GM23248 (cell line): Measurements from ENCODE around the gene TEPSIN. TPM values are rescaled to one million over a fixed set of nuclear protein-coding genes. Genes with fewer than 3 reads are reported as not detected.

Experiments
- DNase-seq: peaks from one replicate; pipeline ENCODE4 v3.0.0-alpha.2; 2015
- H2AFZ ChIP-seq: fragments of 200-600 bp; sonication (generic); 2 replicates; pipeline ENCODE4 v1.6.1; 2016; ENCODE audit warnings: antibody characterized with exemption
- H3F3A ChIP-seq: fragments of 200-600 bp; sonication (generic); 2 replicates; pipeline ENCODE4 v1.6.1; 2016; ENCODE audit warnings: mild to moderate bottlenecking, antibody characterized with exemption, mixed run types; ENCODE audit not compliant: insufficient read depth
- H3K27ac ChIP-seq: fragments of 200-600 bp; sonication (generic); 2 replicates; pipeline ENCODE4 v1.5.1; 2016; ENCODE audit warnings: mild to moderate bottlenecking
- H3K27me3 ChIP-seq: fragments of 200-600 bp; sonication (generic); replicated peaks from 2 replicates; pipeline ENCODE4 v1.6.1; 2016; ENCODE audit warnings: mild to moderate bottlenecking; ENCODE audit not compliant: insufficient read depth
- H3K36me3 ChIP-seq: fragments of 200-600 bp; sonication (generic); 2 replicates; pipeline ENCODE4 v1.6.1; 2016; ENCODE audit warnings: low read depth, mild to moderate bottlenecking
- H3K4me1 ChIP-seq: fragments of 200-600 bp; sonication (generic); 2 replicates; pipeline ENCODE4 v1.6.1; 2016; ENCODE audit warnings: mild to moderate bottlenecking; ENCODE audit not compliant: insufficient read depth
- H3K4me2 ChIP-seq: fragments of 200-600 bp; sonication (generic); one replicate; pipeline ENCODE4 v1.6.1; 2016; ENCODE audit warnings: mild to moderate bottlenecking; ENCODE audit not compliant: unreplicated experiment
- H3K4me3 ChIP-seq: fragments of 200-600 bp; sonication (generic); 2 replicates; pipeline ENCODE4 v1.5.1; 2016; ENCODE audit warnings: mild to moderate bottlenecking
- H3K79me2 ChIP-seq: fragments of 200-600 bp; sonication (generic); 2 replicates; pipeline ENCODE4 v1.6.1; 2016; ENCODE audit warnings: mild to moderate bottlenecking; ENCODE audit not compliant: insufficient read depth
- H3K9ac ChIP-seq: fragments of 200-600 bp; sonication (generic); 2 replicates; pipeline ENCODE4 v1.6.1; 2016; ENCODE audit warnings: mild to moderate bottlenecking
- H3K9me2 ChIP-seq: fragments of 200-600 bp; sonication (generic); 2 replicates; pipeline ENCODE4 v1.6.1; 2016; ENCODE audit warnings: mixed run types, mild to moderate bottlenecking, moderate library complexity; ENCODE audit not compliant: insufficient read depth
- H3K9me3 ChIP-seq: fragments of 200-600 bp; sonication (generic); one replicate; pipeline ENCODE4 v1.6.1; 2017; ENCODE audit warnings: low read depth
- H4K20me1 ChIP-seq: fragments of 200-600 bp; sonication (generic); 2 replicates; pipeline ENCODE4 v1.6.0; 2016; ENCODE audit not compliant: insufficient read depth
- EZH2 ChIP-seq: fragments of 200-600 bp; sonication (generic); IDR thresholded peaks from 2 replicates; pipeline ENCODE4 v1.6.1; 2018; ENCODE audit warnings: antibody characterized with exemption, mild to moderate bottlenecking; ENCODE audit not compliant: insufficient read depth, poor library complexity, severe bottlenecking
- EZH2phosphoT487 ChIP-seq: fragments of 200-600 bp; sonication (generic); IDR thresholded peaks from 2 replicates; pipeline ENCODE4 v1.6.1; 2018; ENCODE audit warnings: antibody characterized with exemption, moderate library complexity, mild to moderate bottlenecking, low read depth; ENCODE audit not compliant: insufficient read depth
- WGBS, 2 experiments: methylation state at CpG; one replicate each; pipeline ENCODE4 v1.1.6; 2015 to 2017; ENCODE audit warnings: low lambda C conversion rate in 2 of 2, low coverage in 1 of 2; ENCODE audit errors: missing lambda C conversion rate in 2 of 2; 5-methylcytosine and 5-hydroxymethylcytosine counted together
- in situ Hi-C: fragments of 300-500 bp; cut with MboI; formaldehyde crosslinking; loops from 2 replicates; pipeline ENCODE4 v1.15.0; 2020
- polyA plus RNA-seq: library from polyadenylated mRNA; unstranded; fragments of >200 nt; fragmentation: Nextera tagmentation; extraction: Ambion mirVana; gene quantifications from 2 replicates; pipeline ENCODE4 v1.2.1, GENCODE V29; 2016
- total RNA-seq: library from RNA; depleted of rRNA; stranded (reverse); fragments of >200 nt; shearing (Covaris generic); gene quantifications from 2 replicates; pipeline ENCODE4 v1.2.3, GENCODE V29; 2014

TEPSIN gene
- total and polyA plus RNA-seq, 2 experiments from 2014 or later = 2.7 to 16.1 TPM

- no peak overlapping the region for H2AFZ ChIP-seq
- no peak for DNase-seq
- TF ChIP-seq EZH2phosphoT487 (no peak), EZH2 (no peak)
- H3K9me3 ChIP-seq = no peaks in the 10 kb centered on the region
- H3K27me3 ChIP-seq = no peaks in the 10 kb centered on the region
- H3K4me3 ChIP-seq = no peak overlapping the region
- H3K4me2 ChIP-seq = no peak overlapping the region
- 95 to 96% methylated on average over 22 of the region's 22 CpGs for WGBS, 2 experiments
- H3K79me2 ChIP-seq = no peaks in the 10 kb centered on the region
- no peaks in the 10 kb centered on the region for H3K4me1 ChIP-seq
- no peaks in the 10 kb centered on the region for H3F3A ChIP-seq
- no peak overlapping the region for H3K27ac ChIP-seq
- H4K20me1 ChIP-seq = no peaks in the 10 kb centered on the region
- no peaks in the 10 kb centered on the region; the same call in 1 of the 2 replicates for H3K36me3 ChIP-seq
- no peaks in the 10 kb centered on the region for H3K9me2 ChIP-seq
- H3K9ac ChIP-seq = no peak overlapping the region
- in situ Hi-C loops = loop anchor here (10.0 kb wide), 1 partner anchor 209 kb away; no protein-coding TSS in a partner anchor
These were observed 26.7 kb upstream of the TEPSIN start for GRCh38 chr17:81265576-81265975.

- H3K79me2 ChIP-seq = no peaks in the 10 kb centered on the region
- H4K20me1 ChIP-seq = no peaks in the 10 kb centered on the region
- 85 to 86% methylated on average over 12 of the region's 12 CpGs for WGBS, 2 experiments
- no peak overlapping the region for H3K4me3 ChIP-seq
- no peak for DNase-seq
- H3K4me1 ChIP-seq = no peaks in the 10 kb centered on the region
- H3K4me2 ChIP-seq = no peak overlapping the region
- no peak for TF ChIP-seq EZH2
- no peak for TF ChIP-seq EZH2phosphoT487
- in situ Hi-C loops = loop anchor here (10.0 kb wide), 1 partner anchor 210 kb away; no protein-coding TSS in a partner anchor
- no peak overlapping the region for H3K9ac ChIP-seq
- no peak overlapping the region for H3K27ac ChIP-seq
- no peaks in the 10 kb centered on the region for H3K9me2 ChIP-seq
- H3K36me3 ChIP-seq = no peaks in the 10 kb centered on the region; the same call in 1 of the 2 replicates
- H3F3A ChIP-seq = no peaks in the 10 kb centered on the region
- no peaks in the 10 kb centered on the region for H3K27me3 ChIP-seq
- no peak overlapping the region for H2AFZ ChIP-seq
- H3K9me3 ChIP-seq = no peaks in the 10 kb centered on the region
These were observed 25.8 kb upstream of the TEPSIN start for GRCh38 chr17:81264640-81265039.

GRCh38 chr17:81263371-81264181, 24.7 kb upstream of the TEPSIN start:
- Histone ChIP-seq H3K9me2 (no peaks in the 10 kb centered on the region), H3K27ac (no peak overlapping the region), H3K27me3 (no peaks in the 10 kb centered on the region), H4K20me1 (no peaks in the 10 kb centered on the region), H3K36me3 (no peaks in the 10 kb centered on the region; the same call in 1 of the 2 replicates), H3K4me2 (no peak overlapping the region), H3K4me1 (no peaks in the 10 kb centered on the region), H3F3A (no peaks in the 10 kb centered on the region), H3K9me3 (no peaks in the 10 kb centered on the region), H3K4me3 (no peak overlapping the region), H3K79me2 (no peaks in the 10 kb centered on the region), H3K9ac (no peak overlapping the region), H2AFZ (no peak overlapping the region)
- TF ChIP-seq EZH2phosphoT487 = no peak
- TF ChIP-seq EZH2 = no peak
- 96 to 98% methylated on average over 31 to 39 of the region's 40 CpGs for WGBS, 2 experiments
- in situ Hi-C loops = loop anchor here (10.0 kb wide), 1 partner anchor 211 kb away; no protein-coding TSS in a partner anchor
- DNase-seq = no peak

GRCh38 chr17:81261582-81262336, 22.9 kb upstream of the TEPSIN start:
- Histone ChIP-seq H3K9me3 (no peaks in the 10 kb centered on the region), H3F3A (no peaks in the 10 kb centered on the region), H4K20me1 (no peaks in the 10 kb centered on the region), H2AFZ (no peak overlapping the region), H3K9ac (no peak overlapping the region), H3K36me3 (no peaks in the 10 kb centered on the region), H3K4me1 (no peaks in the 10 kb centered on the region), H3K79me2 (no peaks in the 10 kb centered on the region), H3K9me2 (no peaks in the 10 kb centered on the region), H3K4me3 (no peak overlapping the region), H3K27ac (no peak overlapping the region), H3K27me3 (no peaks in the 10 kb centered on the region), H3K4me2 (no peak overlapping the region)
- 95% methylated on average over 35 to 36 of the region's 36 CpGs for WGBS, 2 experiments
- no peak for DNase-seq
- TF ChIP-seq EZH2phosphoT487 = no peak
- TF ChIP-seq EZH2 = no peak
- in situ Hi-C loops = loop anchor here (10.0 kb wide), 1 partner anchor 213 kb away; no protein-coding TSS in a partner anchor
